CD14-positive monocyte (primary cell): ENCODE data around the gene PXDC1. TPM values are rescaled to one million over a fixed set of nuclear protein-coding genes. Genes with fewer than 3 reads are reported as not detected.

ENCODE experiments used
- DNase-seq, 3 donors: peaks; one replicate each; pipeline ENCODE4 v3.0.0-alpha.2; 2011 to 2022
- H2AFZ ChIP-seq: 2 replicates; pipeline ENCODE4 v1.6.0; 2012; ENCODE audit warnings: mild to moderate bottlenecking, low read depth, low read length, inconsistent platforms; ENCODE audit not compliant: insufficient read depth, poor library complexity, severe bottlenecking
- H3K27ac ChIP-seq, 2 donors: 1 replicate in 1 of 2; 2 replicates in 1 of 2; pipeline ENCODE4 v1.5.1; 2012 to 2013; ENCODE audit warnings: low read length in 2 of 2, control low read depth in 1 of 2, inconsistent platforms in 1 of 2, low read depth in 1 of 2, mild to moderate bottlenecking in 1 of 2
- H3K27me3 ChIP-seq, 2 donors: one replicate each; pipeline versions ENCODE4 v1.6.0 to v1.6.1; 2011 to 2013; ENCODE audit warnings: low read length in 2 of 2; ENCODE audit not compliant: control insufficient read depth in 2 of 2, insufficient read depth in 2 of 2
- H3K36me3 ChIP-seq, 2 donors: replicated peaks in 1 of 2; 1 replicate in 1 of 2; 2 replicates in 1 of 2; pipeline versions ENCODE4 v1.5.1 to v1.6.1; 2012 to 2013; ENCODE audit warnings: low read length in 2 of 2, control low read depth in 1 of 2, inconsistent platforms in 1 of 2, mild to moderate bottlenecking in 1 of 2; ENCODE audit not compliant: insufficient read depth in 2 of 2, control insufficient read depth in 1 of 2
- H3K4me1 ChIP-seq, 2 donors: 1 replicate in 1 of 2; 2 replicates in 1 of 2; pipeline versions ENCODE4 v1.5.1 to v1.6.1; 2012 to 2013; ENCODE audit warnings: low read length in 2 of 2, control low read depth in 1 of 2, inconsistent platforms in 1 of 2, mild to moderate bottlenecking in 1 of 2, moderate library complexity in 1 of 2; ENCODE audit not compliant: insufficient read depth in 2 of 2, control insufficient read depth in 1 of 2
- H3K4me2 ChIP-seq: replicated peaks from 2 replicates; pipeline ENCODE3; 2012; ENCODE audit warnings: low read length, moderate library complexity, mild to moderate bottlenecking; ENCODE audit not compliant: poor library complexity, severe bottlenecking; ENCODE audit errors: extremely low read depth
- H3K4me3 ChIP-seq, 3 experiments: fragments of 200-600 bp in 1 of 3; sonication (generic) in 1 of 3; replicated peaks in 1 of 3; 1 replicate in 2 of 3; 2 replicates in 1 of 3; pipeline ENCODE4 v1.5.1; 2011 to 2013; ENCODE audit warnings: low read length in 3 of 3, mild to moderate bottlenecking in 3 of 3, control low read depth in 2 of 3, low read depth in 2 of 3, inconsistent platforms in 1 of 3, moderate library complexity in 1 of 3
- H3K79me2 ChIP-seq: 2 replicates; pipeline ENCODE4 v1.6.0; 2012; ENCODE audit warnings: mild to moderate bottlenecking, control low read depth, inconsistent platforms, low read length, moderate library complexity; ENCODE audit not compliant: insufficient read depth
- H3K9ac ChIP-seq: 2 replicates; pipeline ENCODE4 v1.6.0; 2017; ENCODE audit warnings: low read length, mild to moderate bottlenecking; ENCODE audit not compliant: insufficient read depth, poor library complexity, severe bottlenecking
- H3K9me3 ChIP-seq, 2 donors: replicated peaks in 1 of 2; 1 replicate in 1 of 2; 2 replicates in 1 of 2; pipeline versions ENCODE4 v1.5.1 to v1.6.1; 2012 to 2013; ENCODE audit warnings: low read length in 2 of 2, control low read depth in 1 of 2; ENCODE audit not compliant: control insufficient read depth in 1 of 2, insufficient read depth in 1 of 2
- H4K20me1 ChIP-seq: 2 replicates; pipeline ENCODE4 v1.6.0; 2012; ENCODE audit warnings: mild to moderate bottlenecking, low read length, control low read depth, moderate library complexity; ENCODE audit not compliant: insufficient read depth
- H3K27ac Mint-ChIP-seq, 7 donors: one replicate each; pipeline ENCODE4 v1.8.0; 2020; ENCODE audit warnings: mild to moderate bottlenecking in 7 of 7, mixed read lengths in 7 of 7, moderate library complexity in 6 of 7, inconsistent platforms in 2 of 7
- H3K27me3 Mint-ChIP-seq, 3 donors: one replicate each; pipeline ENCODE4 v1.8.0; 2021 to 2022; ENCODE audit warnings: low read depth in 3 of 3, mild to moderate bottlenecking in 3 of 3, mixed read lengths in 3 of 3, moderate library complexity in 3 of 3, inconsistent platforms in 1 of 3
- H3K36me3 Mint-ChIP-seq, 2 donors: one replicate each; pipeline ENCODE4 v1.8.0; 2020; ENCODE audit warnings: mixed read lengths in 2 of 2, inconsistent platforms in 1 of 2, mild to moderate bottlenecking in 1 of 2
- H3K4me1 Mint-ChIP-seq: one replicate; pipeline ENCODE4 v1.8.0; 2020; ENCODE audit warnings: mild to moderate bottlenecking, mixed read lengths
- H3K4me3 Mint-ChIP-seq, 2 donors: one replicate each; pipeline ENCODE4 v1.8.0; 2020; ENCODE audit warnings: mild to moderate bottlenecking in 2 of 2, mixed read lengths in 2 of 2, moderate library complexity in 1 of 2
- H3K9me3 Mint-ChIP-seq, 7 donors: one replicate each; pipeline ENCODE4 v1.8.0; 2020 to 2022; ENCODE audit warnings: mixed read lengths in 7 of 7, mild to moderate bottlenecking in 6 of 7, moderate library complexity in 6 of 7, inconsistent platforms in 2 of 7
- WGBS: methylation state at CpG from one replicate; pipeline ENCODE4 v1.1.5; 2013; ENCODE audit warnings: missing lambda C conversion rate; ENCODE audit not compliant: insufficient coverage; 5-methylcytosine and 5-hydroxymethylcytosine counted together
- intact Hi-C, 2 donors: fragments of 100-400 bp; cut with micrococcal nuclease; formaldehyde crosslinking; loops; one replicate each; pipeline versions ENCODE4 v1.15.0 to v1.15.1; 2023
- polyA plus RNA-seq, 3 donors: library from polyadenylated mRNA; depleted of rRNA in 1 of 3; unstranded in 2 of 3; stranded (reverse) in 1 of 3; fragments of 300-500 nt in 2 of 3; fragments of >200 nt in 1 of 3; fragmentation: Illumina TruSeq in 2 of 3; gene quantifications; 1 replicate in 2 of 3; 2 replicates in 1 of 3; pipeline ENCODE4 v1.2.3, GENCODE V29; 2012 to 2021
- TF ChIP-seq, protein P1 (sequence below): fragments of 200-600 bp; IDR thresholded peaks from one replicate; pipeline ENCODE4 v1.8.0; 2022; ENCODE audit warnings: antibody characterized with exemption, mild to moderate bottlenecking

PXDC1 gene
- polyA plus RNA-seq, 3 donors = 0.48 to 0.92 (median 0.55) TPM

DNA sequence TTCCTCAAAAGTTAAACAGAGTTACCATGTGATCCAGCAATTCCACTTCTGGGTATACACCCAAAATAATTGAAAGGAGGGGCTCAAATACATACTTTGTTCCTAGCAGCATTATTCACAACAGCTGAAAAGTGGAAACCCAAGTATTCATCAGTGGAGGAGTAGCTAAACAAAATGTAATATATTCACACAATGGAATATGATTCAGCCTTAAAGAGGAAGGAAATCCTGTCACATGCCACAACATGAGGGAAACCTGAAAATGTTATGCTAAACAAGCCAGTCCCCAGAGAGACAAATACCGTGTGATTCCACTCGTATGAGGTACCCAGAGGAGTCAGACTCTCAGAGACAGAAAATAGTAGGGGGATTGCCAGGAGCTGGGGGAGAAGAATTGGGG is 44.5 kb downstream of the PXDC1 start:
- H3K4me1 Mint-ChIP-seq = peaks cover 5% of the 10 kb centered on the region
- intact Hi-C loops = loop anchor here in 1 of 2 donors (10.0 kb wide), 1 partner anchor 242 kb away; no protein-coding TSS in a partner anchor
- H3K4me3 ChIP-seq = no peak overlapping the region
- no peaks in the 10 kb centered on the region for H3K36me3 ChIP-seq
- 31% methylated on average over 2 of the region's 2 CpGs for WGBS
- H3K27ac Mint-ChIP-seq = no peak overlapping the region
- TF ChIP-seq, protein P1, sequence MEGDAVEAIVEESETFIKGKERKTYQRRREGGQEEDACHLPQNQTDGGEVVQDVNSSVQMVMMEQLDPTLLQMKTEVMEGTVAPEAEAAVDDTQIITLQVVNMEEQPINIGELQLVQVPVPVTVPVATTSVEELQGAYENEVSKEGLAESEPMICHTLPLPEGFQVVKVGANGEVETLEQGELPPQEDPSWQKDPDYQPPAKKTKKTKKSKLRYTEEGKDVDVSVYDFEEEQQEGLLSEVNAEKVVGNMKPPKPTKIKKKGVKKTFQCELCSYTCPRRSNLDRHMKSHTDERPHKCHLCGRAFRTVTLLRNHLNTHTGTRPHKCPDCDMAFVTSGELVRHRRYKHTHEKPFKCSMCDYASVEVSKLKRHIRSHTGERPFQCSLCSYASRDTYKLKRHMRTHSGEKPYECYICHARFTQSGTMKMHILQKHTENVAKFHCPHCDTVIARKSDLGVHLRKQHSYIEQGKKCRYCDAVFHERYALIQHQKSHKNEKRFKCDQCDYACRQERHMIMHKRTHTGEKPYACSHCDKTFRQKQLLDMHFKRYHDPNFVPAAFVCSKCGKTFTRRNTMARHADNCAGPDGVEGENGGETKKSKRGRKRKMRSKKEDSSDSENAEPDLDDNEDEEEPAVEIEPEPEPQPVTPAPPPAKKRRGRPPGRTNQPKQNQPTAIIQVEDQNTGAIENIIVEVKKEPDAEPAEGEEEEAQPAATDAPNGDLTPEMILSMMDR = no peak
- no peak overlapping the region for H2AFZ ChIP-seq
- peak in 2 of 3 donors; percentile 0 to 28 for DNase-seq
- H3K79me2 ChIP-seq = no peaks in the 10 kb centered on the region
- no peak overlapping the region for H3K27ac ChIP-seq
- no peaks in the 10 kb centered on the region for H3K36me3 Mint-ChIP-seq
- H3K27me3 Mint-ChIP-seq = peaks cover 0 to 4% (median 2%) of the 10 kb centered on the region in 3 donors
- no peak overlapping the region for H3K4me2 ChIP-seq
- no peak overlapping the region for H3K9ac ChIP-seq
- peaks cover 0 to 3% of the 10 kb centered on the region in 2 donors for H3K4me1 ChIP-seq
- H3K9me3 ChIP-seq = no peaks in the 10 kb centered on the region
- peaks cover 0 to 2% (median 0%) of the 10 kb centered on the region in 7 donors for H3K9me3 Mint-ChIP-seq
- H3K27me3 ChIP-seq = no peaks in the 10 kb centered on the region
- H4K20me1 ChIP-seq = no peaks in the 10 kb centered on the region
- no peak overlapping the region for H3K4me3 Mint-ChIP-seq

DNA sequence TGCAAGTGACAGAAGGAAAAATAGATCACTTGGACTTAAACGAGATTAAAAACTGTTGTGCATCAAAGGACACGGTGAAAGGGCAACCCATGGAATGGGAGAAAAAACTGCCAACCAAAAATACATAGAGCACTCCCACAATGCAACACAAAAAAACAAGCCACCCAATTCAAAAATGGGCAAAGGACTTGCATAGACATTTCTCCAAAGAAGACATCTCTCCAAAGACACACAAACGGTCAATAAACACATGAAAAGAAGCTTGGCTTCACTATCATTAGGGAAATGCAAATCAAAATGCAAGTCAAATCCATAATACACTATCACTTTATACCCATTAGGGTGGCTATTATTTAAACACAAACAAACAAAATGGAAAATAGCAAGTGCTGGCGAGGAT is 45.0 kb downstream of the PXDC1 start:
- Histone ChIP-seq H3K4me2 (no peak overlapping the region), H3K79me2 (no peaks in the 10 kb centered on the region), H3K4me1 (peaks cover 0 to 3% of the 10 kb centered on the region in 2 donors), H4K20me1 (no peaks in the 10 kb centered on the region), H3K9me3 (no peaks in the 10 kb centered on the region), H3K27me3 (no peaks in the 10 kb centered on the region), H3K4me3 (no peak overlapping the region), H2AFZ (no peak overlapping the region), H3K9ac (no peak overlapping the region), H3K27ac (no peak overlapping the region), H3K36me3 (no peaks in the 10 kb centered on the region)
- Mint-ChIP-seq H3K27me3 (peaks cover 0 to 6% (median 2%) of the 10 kb centered on the region in 3 donors), H3K9me3 (peaks cover 0 to 2% (median 0%) of the 10 kb centered on the region in 7 donors), H3K4me1 (peaks cover 5% of the 10 kb centered on the region), H3K36me3 (no peaks in the 10 kb centered on the region), H3K4me3 (no peak overlapping the region), H3K27ac (no peak overlapping the region)
- TF ChIP-seq, protein P1 = no peak
- DNase-seq = no peak
- WGBS = 100% methylated on average over 2 of the region's 4 CpGs
- intact Hi-C loops = loop anchor here in 1 of 2 donors (10.0 kb wide), 1 partner anchor 242 kb away; no protein-coding TSS in a partner anchor
